B cell (primary cell): Measurements from ENCODE around the gene SHROOM2.

Experiments
- CTCF ChIP-seq: fragments of 200-600 bp; IDR thresholded peaks from one replicate; pipeline ENCODE4 v1.8.0; 2022; ENCODE audit warnings: antibody characterized with exemption, mild to moderate bottlenecking
- EZH2 ChIP-seq: IDR thresholded peaks from 2 replicates; pipeline ENCODE4 v1.6.1; 2012; ENCODE audit warnings: borderline replicate concordance, low read depth, mild to moderate bottlenecking, moderate library complexity, low read length; ENCODE audit not compliant: insufficient read depth, poor library complexity, severe bottlenecking

- TF ChIP-seq CTCF (no peak), EZH2 (no peak)
Measured at GRCh38 chrX:9880237-9880636, 94.0 kb downstream of the SHROOM2 start.
